ENCODE results near the gene CCDC71. TPM values are rescaled to one million over a fixed set of nuclear protein-coding genes. Genes with fewer than 3 reads are reported as not detected.

The CCDC71 gene
- total and polyA plus RNA-seq, 9 of the 15 experiments (the other 6 are each of a cell fraction or from before 2014, with no cell fraction given): 0.13 to 19.3 (median 14.3) TPM

- Histone ChIP-seq H2AFZ (ENCODE audit: low read depth, low read length) (no peak overlapping the region), H3K79me2 (ENCODE audit: control insufficient read depth, insufficient read depth, low read length) (no peaks in the 10 kb centered on the region), H4K20me1 (replicated peaks; ENCODE audit: control insufficient read depth, insufficient read depth, low read length) (no peaks in the 10 kb centered on the region), H3K9me1 (ENCODE audit: control insufficient read depth, insufficient read depth, low read length) (no peaks in the 10 kb centered on the region), H3K27ac (ENCODE audit: extremely low read depth, low read depth, low read length) (no peak overlapping the region), H3K36me3 (ENCODE audit: control insufficient read depth, insufficient read depth, low read length) (no peaks in the 10 kb centered on the region), H3K27me3 (ENCODE audit: control insufficient read depth in 2 of 2, insufficient read depth in 2 of 2, low read length in 2 of 2) (no peaks in the 10 kb centered on the region), H3K4me1 (replicated peaks in 1 of 2; ENCODE audit: control insufficient read depth in 2 of 2, insufficient read depth in 2 of 2, low read length in 2 of 2) (no peaks in the 10 kb centered on the region; a peak in 1 of 5 replicates), H3K9ac (ENCODE audit: insufficient read depth in 1 of 2, low read depth in 2 of 2, low read length in 2 of 2) (peak overlapping the region in 1 of 2 experiments; percentile 52; a peak in 1 of 4 replicates), H3K4me2 (ENCODE audit: insufficient read depth, low read length) (no peak overlapping the region), H3K4me3 (no peak overlapping the region), H3K9me3 (replicated peaks; ENCODE audit: control insufficient read depth, insufficient read depth, low read depth, low read length) (no peaks in the 10 kb centered on the region)
- no peak for FAIRE-seq
- no peak; the same call in 2 of the 3 replicates for ATAC-seq
- BruUV-seq (replicated peaks): no TSS peak
- in situ Hi-C loops (cut with MboI): no loop called here
- intact Hi-C loops (cut with micrococcal nuclease): no loop called here
- ChIA-PET CTCF (ENCODE audit: low intra/inter-chr PET ratio) (no interaction called here), POLR2A (interaction anchor here (0.6 kb wide), 2 partner anchors 149 to 406 kb away, joined by 3 to 4 read pairs; partner anchors contain the start of gene BSN)
- no peak for DNase-seq (ENCODE audit: extremely low read depth in 1 of 4, low spot score in 3 of 4)
- 33% methylated on average over 2 of the region's 5 CpGs for WGBS (ENCODE audit: insufficient coverage, low coverage, missing lambda C conversion rate)
- TF ChIP-seq TCF7L2 (IDR thresholded peaks at IDR 0.05; ENCODE audit: low read depth, low read length) (no peak), MCM3 (IDR thresholded peaks at IDR 0.05) (no peak), ZFP91 (CRISPR knock-in tag; IDR thresholded peaks at IDR 0.05) (no peak), ETS1 (conservative IDR thresholded peaks at IDR 0.05; ENCODE audit: control insufficient read depth, low read depth, low read length) (no peak), SIRT6 (IDR thresholded peaks at IDR 0.05; ENCODE audit: low read depth, low read length) (no peak)
Observed at GRCh38 chr3:49148159-49148558, 18.0 kb downstream of the CCDC71 start.
